Spinal cord (tissue), 10 donors: ENCODE data around the gene AHCYL1. TPM values are rescaled to one million over a fixed set of nuclear protein-coding genes. Genes with fewer than 3 reads are reported as not detected.
A peak's percentile ranks its signal among the peaks of the same experiment; 100 is the strongest.

ENCODE experiments used
- DNase-seq, 6 donors: peaks; one replicate each; pipeline versions ENCODE4 v3.0.0 to v3.0.0-alpha.2; 2013 to 2015; ENCODE audit warnings: low spot score in 6 of 6, low read depth in 4 of 6
- H3K27ac ChIP-seq: one replicate; pipeline ENCODE4 v1.5.1; 2013; ENCODE audit warnings: low read depth, low read length, control low read depth
- H3K27me3 ChIP-seq: one replicate; pipeline ENCODE4 v1.6.1; 2013; ENCODE audit warnings: low read length; ENCODE audit not compliant: control insufficient read depth, insufficient read depth
- H3K36me3 ChIP-seq: one replicate; pipeline ENCODE4 v1.6.1; 2013; ENCODE audit warnings: low read length; ENCODE audit not compliant: control insufficient read depth, insufficient read depth
- H3K4me1 ChIP-seq: one replicate; pipeline ENCODE4 v1.6.1; 2013; ENCODE audit warnings: low read length; ENCODE audit not compliant: control insufficient read depth, insufficient read depth
- H3K4me3 ChIP-seq: one replicate; pipeline ENCODE4 v1.5.1; 2013; ENCODE audit warnings: low read depth, low read length, control low read depth
- H3K9me3 ChIP-seq: one replicate; pipeline ENCODE4 v1.6.1; 2013; ENCODE audit warnings: low read length; ENCODE audit not compliant: control insufficient read depth, insufficient read depth
- WGBS: methylation state at CpG from one replicate; pipeline ENCODE4 v1.1.5; 2013; ENCODE audit warnings: missing lambda C conversion rate; ENCODE audit not compliant: insufficient coverage; 5-methylcytosine and 5-hydroxymethylcytosine counted together
- polyA plus RNA-seq, 2 donors: library from polyadenylated mRNA; unstranded; fragments of 120-200 nt; gene quantifications; one replicate each; pipeline ENCODE4 v1.2.1, GENCODE V29; 2013; ENCODE audit not compliant: insufficient read length in 2 of 2
- total RNA-seq, 2 donors: library from RNA; depleted of rRNA in 1 of 2; stranded (reverse); fragments of 120-200 nt in 1 of 2; fragments of >200 nt in 1 of 2; gene quantifications; one replicate each; pipeline versions ENCODE4 v1.2.3 to v1.2.4, GENCODE V29; 2013 to 2014
- donor health status: healthy.

The AHCYL1 gene
- total and polyA plus RNA-seq, 4 donors = 64.4 to 136 (median 98.3) TPM

DNA sequence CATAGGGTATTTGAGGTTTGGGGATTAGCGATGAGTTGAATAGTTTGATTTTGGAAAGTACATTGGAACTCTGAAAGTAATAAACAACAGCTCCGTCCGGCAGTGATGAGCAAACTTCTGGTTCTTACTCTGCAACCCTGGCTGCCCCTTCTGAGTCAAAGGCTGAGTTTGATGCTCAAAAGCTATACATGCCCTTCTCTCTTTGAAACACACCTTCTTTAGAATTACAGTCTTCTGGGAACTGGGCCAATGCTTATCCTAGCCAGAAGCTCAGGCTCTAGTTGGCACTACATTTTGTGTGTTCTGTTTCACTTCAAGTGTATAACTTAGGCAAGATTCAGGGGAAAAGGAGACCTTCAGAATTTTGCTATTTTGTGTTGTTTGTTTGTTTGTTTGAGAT is 9.3 kb downstream of the AHCYL1 start:
- H3K36me3 ChIP-seq = peaks cover 3% of the 10 kb centered on the region
- H3K27ac ChIP-seq = peak overlapping the region; percentile 20
- H3K4me3 ChIP-seq = no peak overlapping the region
- DNase-seq = peak in 2 of 6 donors; percentile 62 to 85
- no peaks in the 10 kb centered on the region for H3K27me3 ChIP-seq
- no peaks in the 10 kb centered on the region for H3K9me3 ChIP-seq
- 61% methylated on average over 2 of the region's 3 CpGs for WGBS
- H3K4me1 ChIP-seq = peaks cover 18% of the 10 kb centered on the region

DNA sequence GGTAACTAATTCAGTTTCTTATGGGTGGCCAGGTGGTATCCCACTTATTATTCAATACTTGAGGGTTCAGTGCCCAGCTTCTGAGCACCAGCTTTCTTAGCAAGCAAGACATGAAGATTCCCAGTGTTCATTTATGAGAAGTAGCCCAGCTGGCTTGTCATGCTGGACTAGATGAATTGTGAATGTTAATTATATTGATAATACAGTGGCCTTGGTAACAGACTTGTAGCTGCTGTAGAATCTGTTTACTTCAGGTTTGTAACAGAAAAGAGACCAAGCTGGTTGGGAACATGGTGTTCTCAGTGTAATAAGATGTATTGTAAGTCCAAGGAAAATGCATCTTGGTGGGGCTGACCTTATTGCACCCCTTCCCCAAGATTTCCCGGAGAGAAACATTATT is 10.1 kb downstream of the AHCYL1 start:
- no CpG with 5 or more reads among the region's 1 CpG for WGBS
- Histone ChIP-seq H3K9me3 (no peaks in the 10 kb centered on the region), H3K27ac (peak overlapping the region; percentile 59), H3K27me3 (no peaks in the 10 kb centered on the region), H3K4me3 (no peak overlapping the region), H3K36me3 (peaks cover 3% of the 10 kb centered on the region), H3K4me1 (peaks cover 18% of the 10 kb centered on the region)
- DNase-seq = peak in 2 of 6 donors; percentile 53 to 69

DNA sequence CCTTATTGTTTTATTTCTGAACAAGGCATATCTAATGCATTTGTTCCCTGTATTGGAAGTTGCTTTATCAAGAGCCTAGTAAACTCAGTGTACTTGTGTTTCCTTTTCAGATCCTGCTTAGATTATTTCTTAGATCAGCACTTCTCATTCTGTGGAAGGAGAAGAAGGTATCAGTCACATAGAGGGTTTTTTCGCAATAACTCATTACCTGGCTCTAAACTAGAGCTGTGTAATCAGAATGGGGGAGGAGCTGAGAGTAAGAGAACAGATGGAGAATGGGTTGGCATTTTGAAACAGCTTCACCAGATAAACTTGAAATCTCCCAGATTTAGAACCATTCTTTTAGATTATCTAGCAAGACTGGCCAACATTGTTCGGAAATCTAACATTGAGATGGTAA is 11.0 kb downstream of the AHCYL1 start:
- no CpG with 5 or more reads among the region's 2 CpGs for WGBS
- Histone ChIP-seq H3K4me1 (peaks cover 18% of the 10 kb centered on the region), H3K4me3 (no peak overlapping the region), H3K27ac (peak overlapping the region; percentile 59), H3K9me3 (no peaks in the 10 kb centered on the region), H3K36me3 (peaks cover 3% of the 10 kb centered on the region), H3K27me3 (no peaks in the 10 kb centered on the region)
- DNase-seq = no peak

DNA sequence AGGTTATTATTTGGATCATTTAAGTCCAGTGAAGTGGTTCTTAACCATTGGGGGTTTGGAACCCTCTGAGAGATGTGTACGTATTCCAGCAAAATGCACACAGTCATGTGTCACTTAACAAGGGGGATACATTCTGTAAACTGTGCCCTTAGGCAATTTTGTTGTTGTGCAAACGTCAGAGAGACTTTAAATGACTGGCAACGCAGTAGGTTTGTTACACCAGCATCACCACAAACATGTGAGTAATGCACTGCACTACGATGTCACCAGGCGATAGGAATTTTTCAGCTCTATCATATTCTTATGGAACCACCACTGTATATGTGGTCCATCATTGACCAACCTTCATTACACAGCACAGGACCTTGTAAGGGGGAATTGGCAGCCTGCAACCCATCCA is 11.9 kb downstream of the AHCYL1 start:
- WGBS = 78% methylated on average over 3 of the region's 5 CpGs
- Histone ChIP-seq H3K27ac (no peak overlapping the region), H3K27me3 (no peaks in the 10 kb centered on the region), H3K36me3 (peaks cover 3% of the 10 kb centered on the region), H3K4me3 (no peak overlapping the region), H3K9me3 (no peaks in the 10 kb centered on the region), H3K4me1 (peaks cover 18% of the 10 kb centered on the region)
- no peak for DNase-seq

DNA sequence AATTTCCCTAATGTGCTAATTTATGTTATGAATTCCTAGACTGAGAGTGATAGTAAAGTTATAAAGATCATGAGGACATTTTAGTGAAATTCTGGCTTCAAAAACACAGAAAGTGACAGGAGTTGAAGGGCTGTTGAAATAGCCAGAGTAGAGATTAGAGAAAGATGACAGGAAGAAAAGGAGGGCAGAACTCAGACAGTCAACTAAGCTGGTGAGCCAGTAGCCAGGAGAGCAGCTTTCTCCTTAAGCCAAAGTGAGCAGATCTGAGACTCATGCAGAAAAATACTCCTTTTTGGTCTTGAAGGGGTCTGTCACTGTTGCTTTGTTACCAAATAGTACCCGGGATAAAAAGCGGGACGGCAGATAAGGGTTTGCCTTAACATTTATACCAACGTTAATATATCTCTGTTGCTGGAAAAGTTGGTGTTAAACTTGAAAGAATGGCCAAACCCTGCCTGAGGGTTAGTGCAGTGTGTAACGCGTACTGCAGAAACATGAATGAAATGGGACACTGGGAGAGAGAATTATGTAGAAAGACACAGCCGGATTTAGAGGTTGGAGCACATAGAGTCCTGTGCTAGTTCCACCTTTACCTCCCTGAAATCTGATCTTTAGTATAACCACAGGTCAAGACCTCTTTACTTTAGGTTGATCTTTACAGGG is 12.8 kb downstream of the AHCYL1 start:
- Histone ChIP-seq H3K4me1 (peaks cover 18% of the 10 kb centered on the region), H3K4me3 (no peak overlapping the region)
- WGBS = 86% methylated on average over 2 of the region's 7 CpGs

DNA sequence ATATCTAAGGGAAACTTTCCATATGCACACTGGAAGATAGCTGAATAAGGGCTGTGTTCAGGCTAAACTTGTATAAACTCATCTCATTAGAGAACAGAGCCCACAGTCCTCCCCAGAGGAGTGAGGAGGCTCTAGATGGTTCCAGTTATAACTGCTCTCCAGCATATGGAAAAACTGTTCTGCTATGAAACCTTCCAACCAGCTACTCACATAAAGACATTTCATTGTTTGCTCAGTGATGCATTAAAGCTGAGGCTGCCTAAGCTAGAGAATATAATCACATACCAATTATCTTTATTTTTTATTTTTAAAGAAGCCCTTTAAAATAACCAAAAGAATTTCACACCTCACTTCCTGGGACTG is 13.3 kb downstream of the AHCYL1 start:
- H3K36me3 ChIP-seq = peaks cover 3% of the 10 kb centered on the region
- no peak for DNase-seq
- H3K27ac ChIP-seq = peak overlapping the region; percentile 61

More for the DNA sequence above, 12.8 kb downstream of the AHCYL1 start:
- peaks cover 3% of the 10 kb centered on the region for H3K36me3 ChIP-seq
- no peak for DNase-seq
- H3K27ac ChIP-seq = peak overlapping the region; percentile 61
- no peaks in the 10 kb centered on the region for H3K27me3 ChIP-seq
- H3K9me3 ChIP-seq = no peaks in the 10 kb centered on the region

DNA sequence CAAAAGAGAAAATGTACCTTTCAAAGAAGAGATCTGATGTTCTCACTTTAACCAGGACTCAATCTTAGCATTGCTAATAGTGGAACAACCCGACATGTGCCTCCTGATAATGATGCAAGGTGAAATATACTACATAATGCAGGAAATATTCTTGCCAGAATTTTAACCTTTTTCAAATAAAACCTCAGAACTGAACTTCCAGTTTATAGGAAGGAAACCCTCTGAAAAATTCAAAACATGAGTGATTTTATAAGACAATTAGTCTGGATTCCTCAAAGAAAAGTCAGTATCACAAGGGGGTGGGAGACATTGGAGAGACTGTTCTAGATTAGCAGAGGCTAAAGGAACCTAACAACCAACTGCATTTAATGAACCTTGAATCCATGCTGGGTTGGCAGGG is 18.1 kb downstream of the AHCYL1 start:
- Histone ChIP-seq H3K4me3 (no peak overlapping the region), H3K27ac (no peak overlapping the region), H3K36me3 (no peaks in the 10 kb centered on the region), H3K4me1 (peaks cover 14% of the 10 kb centered on the region), H3K9me3 (no peaks in the 10 kb centered on the region), H3K27me3 (no peaks in the 10 kb centered on the region)
- no peak for DNase-seq
- WGBS = no CpG with 5 or more reads among the region's 1 CpG

More for the DNA sequence above, 13.3 kb downstream of the AHCYL1 start:
- Histone ChIP-seq H3K9me3 (no peaks in the 10 kb centered on the region), H3K4me1 (peaks cover 18% of the 10 kb centered on the region), H3K4me3 (no peak overlapping the region), H3K27me3 (no peaks in the 10 kb centered on the region)

DNA sequence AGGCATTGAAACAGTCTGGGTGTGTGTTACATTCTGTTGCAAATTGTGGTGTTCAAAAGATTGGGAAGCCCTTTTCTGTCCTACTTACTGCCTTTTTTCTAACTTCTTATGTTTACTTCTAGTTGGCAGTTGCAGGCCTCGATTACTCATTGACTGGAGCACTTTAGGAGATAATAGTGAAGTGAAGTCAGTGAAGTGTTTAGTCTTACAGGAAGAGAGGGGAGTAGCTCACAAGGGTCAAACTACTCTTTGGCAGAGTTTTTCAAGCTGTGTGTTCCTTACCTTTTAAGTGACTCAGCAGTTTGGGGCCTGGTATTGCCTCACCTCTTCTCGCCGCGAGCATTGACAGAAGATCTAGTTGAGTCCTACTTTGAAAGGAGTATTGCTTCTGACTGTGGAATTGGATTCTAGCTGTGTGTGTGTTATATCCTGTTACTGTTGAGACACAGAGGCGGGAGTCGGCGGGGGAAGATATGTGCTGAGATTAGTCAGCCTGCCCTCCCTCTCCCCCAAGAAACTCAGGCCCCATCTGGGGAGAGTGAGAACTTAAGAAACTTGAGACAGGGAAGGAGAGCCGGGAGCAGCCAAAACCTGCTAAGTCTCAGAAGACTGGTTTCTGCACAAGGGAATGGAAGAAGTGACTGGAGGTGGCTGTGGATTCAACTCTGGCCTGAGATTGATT is 19.3 kb downstream of the AHCYL1 start:
- Histone ChIP-seq H3K27ac (peak overlapping the region; percentile 60), H3K9me3 (no peaks in the 10 kb centered on the region), H3K4me1 (peaks cover 15% of the 10 kb centered on the region), H3K27me3 (no peaks in the 10 kb centered on the region), H3K36me3 (no peaks in the 10 kb centered on the region), H3K4me3 (no peak overlapping the region)
- WGBS = 39% methylated on average over 5 of the region's 8 CpGs
- DNase-seq = peak in 1 of 6 donors; percentile 52

DNA sequence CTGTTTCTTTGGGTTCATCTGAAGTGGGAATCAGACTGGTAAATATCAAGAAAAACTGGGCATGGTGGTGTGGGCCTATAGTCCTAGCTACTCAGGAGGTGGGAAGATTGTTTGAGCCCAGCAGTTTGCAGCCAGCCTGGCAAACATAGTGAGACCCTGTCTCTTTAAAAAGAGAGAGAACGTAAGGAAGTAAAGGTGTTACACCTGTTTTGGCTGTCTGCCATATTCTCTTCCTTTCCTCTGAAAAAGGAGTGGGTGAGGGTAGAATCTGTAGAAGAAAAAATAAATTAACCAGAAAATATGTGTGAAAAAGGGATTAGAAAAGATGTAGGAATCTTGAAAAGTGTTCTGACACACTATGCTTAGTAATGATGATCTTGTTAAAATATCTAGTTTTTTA is 20.0 kb downstream of the AHCYL1 start:
- H3K4me3 ChIP-seq = no peak overlapping the region
- WGBS = no CpG with 5 or more reads among the region's 1 CpG
- H3K36me3 ChIP-seq = no peaks in the 10 kb centered on the region
- peak overlapping the region; percentile 60 for H3K27ac ChIP-seq
- H3K9me3 ChIP-seq = no peaks in the 10 kb centered on the region
- no peak for DNase-seq
- H3K4me1 ChIP-seq = peaks cover 15% of the 10 kb centered on the region
- no peaks in the 10 kb centered on the region for H3K27me3 ChIP-seq

DNA sequence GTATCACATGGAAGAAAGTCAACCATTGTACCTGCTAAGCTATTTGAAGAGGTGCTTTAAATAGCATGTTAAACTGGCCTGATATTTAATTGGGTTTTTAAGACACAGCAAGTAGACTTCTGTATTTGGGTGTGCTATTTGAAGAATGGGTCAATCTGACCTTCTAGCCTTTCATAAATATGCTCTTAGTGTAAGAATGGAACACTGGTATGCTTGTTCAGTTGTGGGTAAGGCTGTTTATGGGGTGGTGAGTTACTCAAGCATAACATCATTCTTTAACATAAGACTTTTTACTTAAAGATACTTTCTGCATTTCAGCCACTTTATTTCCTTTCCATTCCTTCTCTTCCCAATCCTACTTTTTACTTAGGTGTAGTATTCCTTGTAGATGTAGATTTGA is 21.4 kb downstream of the AHCYL1 start:
- H3K4me1 ChIP-seq = peaks cover 15% of the 10 kb centered on the region
- H3K4me3 ChIP-seq = no peak overlapping the region

More for the DNA sequence above, 21.4 kb downstream of the AHCYL1 start:
- H3K9me3 ChIP-seq = no peaks in the 10 kb centered on the region
- no peaks in the 10 kb centered on the region for H3K27me3 ChIP-seq
- peak overlapping the region; percentile 65 for H3K27ac ChIP-seq
- DNase-seq = no peak
- no peaks in the 10 kb centered on the region for H3K36me3 ChIP-seq
